IPS-NIHi7 (cell line): ENCODE results near the gene TAAR9.
"Not testable (repeated sequence)": the region's sequence is repeated elsewhere in the genome, so short reads cannot be mapped to it uniquely, and the experiment has no call there.

Source experiments
- DNase-seq: peaks from one replicate; pipeline ENCODE4 v3.0.0; 2012; ENCODE audit warnings: mixed read lengths; ENCODE audit errors: extremely low spot score

Gene TAAR9

GRCh38 chr6:132513831-132514545 lies 24.1 kb upstream of the TAAR9 start:
- DNase-seq: no peak

DNA sequence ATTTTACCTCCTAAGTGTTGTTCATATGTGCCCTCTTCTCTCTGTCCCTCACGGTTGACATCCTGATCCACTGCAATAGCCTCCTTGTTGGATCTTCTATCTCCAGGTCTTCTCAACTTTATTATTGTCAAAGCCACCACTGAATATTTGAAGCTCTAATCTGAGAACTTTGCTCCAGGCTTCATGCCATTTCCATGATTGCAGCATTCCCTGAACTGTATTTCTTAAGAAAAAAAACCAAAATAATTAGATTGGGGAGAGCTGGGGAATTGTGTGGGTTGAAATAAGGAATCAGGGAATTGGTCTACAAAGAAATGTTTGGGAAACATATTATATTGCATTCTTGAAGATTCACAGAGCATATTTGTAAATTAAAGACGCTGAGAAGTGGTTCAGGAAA lies 22.7 kb upstream of the TAAR9 start:
- no peak for DNase-seq

GRCh38 chr6:132520953-132521352 lies 17.1 kb upstream of the TAAR9 start:
- no peak for DNase-seq

GRCh38 chr6:132524646-132525045 lies 13.4 kb upstream of the TAAR9 start:
- DNase-seq: no peak

- no peak for DNase-seq
Measured at GRCh38 chr6:132525866-132526265, 12.2 kb upstream of the TAAR9 start.

DNA sequence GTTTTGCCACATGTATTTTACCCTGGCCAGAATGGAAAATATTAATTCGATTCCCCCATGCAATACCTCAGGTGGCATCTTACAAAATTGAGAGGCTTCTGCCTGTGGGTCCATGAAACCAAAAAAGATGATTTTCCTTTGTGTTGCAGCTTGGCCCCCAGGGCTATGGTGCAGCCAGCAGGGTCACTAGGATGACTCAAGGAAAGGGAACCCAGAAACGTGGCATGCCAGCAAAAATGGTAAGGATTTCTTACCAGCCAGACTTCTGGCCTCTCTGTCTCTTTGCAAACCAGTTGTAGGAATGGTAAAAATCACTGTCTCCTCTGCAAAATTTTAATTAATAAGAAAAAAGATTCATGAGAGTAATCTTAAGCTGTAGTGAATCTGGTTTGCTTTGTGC lies 11.6 kb upstream of the TAAR9 start:
- no peak for DNase-seq

GRCh38 chr6:132527791-132528190 lies 10.3 kb upstream of the TAAR9 start:
- no peak for DNase-seq

- peak; percentile 39 for DNase-seq
Measured at GRCh38 chr6:132530293-132530974, 7.6 kb upstream of the TAAR9 start.

GRCh38 chr6:132534546-132534945 lies 3.5 kb upstream of the TAAR9 start:
- not testable (repeated sequence) for DNase-seq

- DNase-seq: no peak
Measured at GRCh38 chr6:132537145-132537544, 932 bp upstream of the TAAR9 start.

DNA sequence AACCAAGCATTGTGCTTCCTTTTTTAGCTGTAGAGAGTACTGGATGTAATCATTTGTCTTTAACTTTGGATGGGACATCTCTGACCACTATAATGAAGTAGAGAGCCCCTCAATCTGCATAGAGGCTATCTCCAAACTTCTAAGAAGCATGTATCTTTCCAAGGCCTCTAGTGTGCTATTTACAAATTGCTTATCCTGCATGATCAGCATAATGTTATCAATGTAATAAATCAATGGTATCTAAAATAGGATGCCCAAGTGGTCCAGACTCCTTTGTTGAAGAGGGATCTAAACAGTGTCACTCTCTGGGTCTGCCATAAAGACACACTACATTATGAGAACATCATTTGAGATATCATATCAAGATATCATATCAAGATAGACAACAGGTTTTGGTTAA lies 6.7 kb downstream of the TAAR9 start:
- DNase-seq: no peak

DNA sequence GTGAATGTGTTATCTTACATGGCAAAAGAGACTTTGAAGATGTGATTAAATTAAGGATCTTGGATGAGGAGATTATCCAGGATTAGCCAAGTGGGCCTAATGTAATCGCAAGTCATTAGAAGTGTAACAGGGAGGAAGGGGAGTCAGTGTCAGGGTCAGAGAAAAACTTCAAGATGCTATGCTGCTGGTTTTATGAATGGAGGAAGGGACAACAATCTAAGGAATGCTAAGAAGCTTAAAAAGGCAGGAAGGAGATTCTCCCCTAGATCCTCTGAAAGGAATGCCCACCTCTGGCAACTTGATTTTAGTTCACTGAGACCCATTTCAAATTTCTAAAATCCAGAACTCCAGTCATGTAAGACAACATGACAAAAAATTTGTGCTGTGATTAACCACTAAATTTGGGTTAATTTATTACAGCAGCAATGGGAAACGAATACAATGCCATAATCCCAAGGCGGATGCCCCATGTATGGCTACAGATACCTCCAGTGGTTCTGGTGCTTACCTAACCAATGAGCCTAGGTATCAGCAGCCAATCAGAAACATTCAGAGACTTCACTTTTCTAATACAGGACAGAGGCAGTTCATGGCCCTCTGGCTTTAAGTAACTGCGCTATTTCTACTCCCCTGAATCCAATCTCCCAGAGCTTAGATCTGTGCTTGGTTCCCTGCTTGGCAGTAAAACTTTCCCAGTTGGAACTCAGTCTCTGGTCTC lies 10.8 kb downstream of the TAAR9 start:
- DNase-seq: no peak

- DNase-seq: no peak
Measured at GRCh38 chr6:132551214-132551613, 13.1 kb downstream of the TAAR9 start.

DNA sequence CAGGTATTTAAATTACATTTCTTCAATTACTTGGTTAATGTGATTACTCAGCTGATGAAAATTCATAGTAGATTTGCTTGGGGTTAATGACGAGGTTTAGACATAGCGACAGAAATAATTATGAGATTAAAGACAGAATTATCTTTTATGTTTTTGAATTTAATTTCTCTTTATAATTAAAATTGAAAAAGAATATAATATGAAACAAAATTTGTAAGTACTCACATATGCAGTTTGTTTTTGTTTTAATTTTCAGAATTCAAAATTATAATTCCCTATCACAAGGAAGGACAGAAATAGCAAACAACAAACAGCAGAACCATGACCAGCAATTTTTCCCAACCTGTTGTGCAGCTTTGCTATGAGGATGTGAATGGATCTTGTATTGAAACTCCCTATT lies 14.3 kb downstream of the TAAR9 start, which contains the start of gene TAAR8:
TSS of gene TAAR8 (plus strand) at position 301 of the 400 bp plus-strand sequence. CDS start at position 322, 21 bp downstream.
- no peak for DNase-seq

GRCh38 chr6:132560087-132560486 lies 22.0 kb downstream of the TAAR9 start:
- not testable (repeated sequence) for DNase-seq

GRCh38 chr6:132566404-132566803 lies 28.3 kb downstream of the TAAR9 start:
- no peak for DNase-seq

DNA sequence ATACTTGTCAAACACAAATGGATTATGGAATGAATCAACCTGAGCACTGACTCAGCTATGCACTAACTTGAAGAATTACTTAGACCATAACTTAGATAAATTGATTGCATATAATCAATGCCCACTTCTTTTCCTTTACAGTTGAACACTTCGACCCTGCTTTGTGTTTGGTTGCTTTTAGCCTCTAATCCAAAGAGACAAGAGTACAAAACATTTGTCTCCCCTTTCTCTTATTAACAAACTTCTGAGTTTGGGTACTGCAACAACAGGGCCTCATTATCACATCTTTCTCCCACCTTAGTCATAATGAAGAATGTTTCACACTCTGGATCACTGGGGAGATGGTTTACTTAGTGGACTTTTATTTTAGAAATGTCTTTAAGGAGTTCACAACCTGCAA lies 29.5 kb downstream of the TAAR9 start:
- no peak for DNase-seq

DNA sequence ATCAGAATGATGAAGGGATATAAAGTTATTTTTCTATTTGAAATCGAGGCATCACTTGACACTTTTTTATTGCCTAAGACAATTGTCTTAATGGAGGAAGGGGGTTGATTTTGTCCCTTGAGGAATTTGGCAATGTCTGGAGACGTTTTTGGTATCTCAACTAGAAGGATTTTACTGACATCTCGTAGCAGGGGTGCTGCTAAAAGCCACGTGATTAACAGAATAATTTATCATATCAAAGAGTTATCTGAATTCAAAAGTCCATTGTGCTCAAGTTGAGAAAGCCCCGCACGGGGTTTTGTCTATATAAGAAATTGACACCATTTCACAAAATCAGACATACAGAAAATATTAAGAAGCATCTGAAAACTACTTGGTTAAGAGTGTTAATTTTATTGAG lies 30.5 kb downstream of the TAAR9 start:
- no peak for DNase-seq

- DNase-seq: no peak
Measured at GRCh38 chr6:132569170-132569569, 31.1 kb downstream of the TAAR9 start.

DNA sequence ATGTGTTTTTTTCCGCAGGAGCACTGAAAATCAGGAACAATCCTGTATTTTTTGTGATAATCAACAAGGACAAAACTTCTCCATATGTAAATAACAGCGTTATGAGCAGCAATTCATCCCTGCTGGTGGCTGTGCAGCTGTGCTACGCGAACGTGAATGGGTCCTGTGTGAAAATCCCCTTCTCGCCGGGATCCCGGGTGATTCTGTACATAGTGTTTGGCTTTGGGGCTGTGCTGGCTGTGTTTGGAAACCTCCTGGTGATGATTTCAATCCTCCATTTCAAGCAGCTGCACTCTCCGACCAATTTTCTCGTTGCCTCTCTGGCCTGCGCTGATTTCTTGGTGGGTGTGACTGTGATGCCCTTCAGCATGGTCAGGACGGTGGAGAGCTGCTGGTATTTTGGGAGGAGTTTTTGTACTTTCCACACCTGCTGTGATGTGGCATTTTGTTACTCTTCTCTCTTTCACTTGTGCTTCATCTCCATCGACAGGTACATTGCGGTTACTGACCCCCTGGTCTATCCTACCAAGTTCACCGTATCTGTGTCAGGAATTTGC lies 32.2 kb downstream of the TAAR9 start, which contains the start of gene TAAR6:
TSS of gene TAAR6 (plus strand) at position 102 of the 557 bp plus-strand sequence. CDS start at position 102, 0 bp downstream.
- no peak for DNase-seq

- DNase-seq: no peak
Measured at GRCh38 chr6:132571774-132572173, 33.7 kb downstream of the TAAR9 start.

DNA sequence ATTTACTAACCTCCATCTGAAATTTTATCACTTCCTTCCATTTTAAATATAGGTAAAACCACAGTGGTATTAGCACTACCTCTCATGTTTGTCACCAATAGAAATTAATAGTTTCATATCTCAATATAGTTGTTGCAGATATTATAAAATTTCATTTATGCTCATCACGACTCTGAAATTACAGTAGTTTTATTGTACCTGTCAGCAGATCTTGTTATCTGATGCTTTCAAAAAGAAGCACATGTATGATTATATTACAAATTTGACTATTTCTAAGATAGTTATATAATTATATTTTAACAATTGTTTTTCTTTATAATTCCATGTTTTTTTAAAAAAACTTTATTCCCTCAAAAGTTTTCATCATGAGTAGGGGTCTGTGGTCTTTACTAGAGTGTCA lies 46.6 kb downstream of the TAAR9 start:
- DNase-seq: no peak
